ENCODE data around the gene KDM3B. TPM values are rescaled to one million over a fixed set of nuclear protein-coding genes. Genes with fewer than 3 reads are reported as not detected.

KDM3B gene
- total RNA-seq, 2 donors from 2014 or later = 62.3 to 77.5 TPM

GRCh38 chr5:138458856-138459255 is 106.4 kb downstream of the KDM3B start:
- Histone ChIP-seq H3K4me3 (no peak overlapping the region), H3K9me3 (no peaks in the 10 kb centered on the region), H3K27me3 (no peaks in the 10 kb centered on the region), H3K9ac (ENCODE audit: low read depth in 2 of 2, low read length in 2 of 2) (no peak overlapping the region), H3K4me1 (peaks cover 3% of the 10 kb centered on the region), H3K27ac (no peak overlapping the region), H3K36me3 (no peaks in the 10 kb centered on the region)
- TF ChIP-seq CTCF (IDR thresholded peaks at IDR 0.05) = no peak
- DNase-seq = no peak
- intact Hi-C loops (cut with DNase I) = loop anchor here (5.0 kb wide), 1 partner anchor 33 kb away; no protein-coding TSS in a partner anchor

- no peak overlapping the region for H3K9ac ChIP-seq (ENCODE audit: low read depth in 2 of 2, low read length in 2 of 2)
- DNase-seq = peak; percentile 46
- H3K4me3 ChIP-seq = no peak overlapping the region
- intact Hi-C loops (cut with DNase I) = loop anchor here (5.0 kb wide), 1 partner anchor 33 kb away; no protein-coding TSS in a partner anchor
- H3K4me1 ChIP-seq = peaks cover 3% of the 10 kb centered on the region
- H3K36me3 ChIP-seq = no peaks in the 10 kb centered on the region
- H3K9me3 ChIP-seq = no peaks in the 10 kb centered on the region
- H3K27me3 ChIP-seq = no peaks in the 10 kb centered on the region
- H3K27ac ChIP-seq = no peak overlapping the region
- TF ChIP-seq CTCF (IDR thresholded peaks at IDR 0.05) = no peak
These were observed 106.9 kb downstream of the KDM3B start for GRCh38 chr5:138459311-138459933.

- intact Hi-C loops (cut with DNase I) = no loop called here
- H3K9me3 ChIP-seq = no peaks in the 10 kb centered on the region
- no peak overlapping the region for H3K4me3 ChIP-seq
- no peak for DNase-seq
- no peaks in the 10 kb centered on the region for H3K36me3 ChIP-seq
- H3K9ac ChIP-seq (ENCODE audit: low read depth in 2 of 2, low read length in 2 of 2) = no peak overlapping the region
- H3K27ac ChIP-seq = no peak overlapping the region
- H3K27me3 ChIP-seq = no peaks in the 10 kb centered on the region
- H3K4me1 ChIP-seq = peaks cover 3% of the 10 kb centered on the region
- no peak for TF ChIP-seq CTCF (IDR thresholded peaks at IDR 0.05)
These were observed 107.7 kb downstream of the KDM3B start for GRCh38 chr5:138460032-138460693.

- Histone ChIP-seq H3K27me3 (no peaks in the 10 kb centered on the region), H3K36me3 (no peaks in the 10 kb centered on the region), H3K9ac (ENCODE audit: low read depth in 2 of 2, low read length in 2 of 2) (no peak overlapping the region), H3K4me1 (peaks cover 3% of the 10 kb centered on the region), H3K9me3 (no peaks in the 10 kb centered on the region), H3K27ac (no peak overlapping the region), H3K4me3 (no peak overlapping the region)
- intact Hi-C loops (cut with DNase I) = no loop called here
- no peak for DNase-seq
- TF ChIP-seq CTCF (IDR thresholded peaks at IDR 0.05) = no peak
These were observed 109.0 kb downstream of the KDM3B start for GRCh38 chr5:138461343-138462125.

GRCh38 chr5:138463419-138464007 is 111.0 kb downstream of the KDM3B start:
- no peaks in the 10 kb centered on the region for H3K9me3 ChIP-seq
- peak overlapping the region; percentile 90 for H3K27ac ChIP-seq
- H3K4me3 ChIP-seq = peak overlapping the region; percentile 81
- H3K9ac ChIP-seq (ENCODE audit: low read depth in 2 of 2, low read length in 2 of 2) = peak overlapping the region; percentile 79 to 98
- no peaks in the 10 kb centered on the region for H3K36me3 ChIP-seq
- peaks cover 3% of the 10 kb centered on the region for H3K4me1 ChIP-seq
- intact Hi-C loops (cut with DNase I) = no loop called here
- H3K27me3 ChIP-seq = no peaks in the 10 kb centered on the region
- peak; percentile 19 for TF ChIP-seq CTCF (IDR thresholded peaks at IDR 0.05)
- DNase-seq = no peak

All from colonic mucosa (tissue), 4 donors.